GOT3 (cell line): Measurements from ENCODE around the gene SRI.
"Not testable (repeated sequence)": the region's sequence is repeated elsewhere in the genome, so short reads cannot be mapped to it uniquely, and the experiment has no call there.

Experiments
- DNase-seq: peaks from one replicate; lab custom pipeline; 2025; ENCODE audit warnings: mixed read lengths; lab: John Stamatoyannopoulos, UW

The SRI gene

DNA sequence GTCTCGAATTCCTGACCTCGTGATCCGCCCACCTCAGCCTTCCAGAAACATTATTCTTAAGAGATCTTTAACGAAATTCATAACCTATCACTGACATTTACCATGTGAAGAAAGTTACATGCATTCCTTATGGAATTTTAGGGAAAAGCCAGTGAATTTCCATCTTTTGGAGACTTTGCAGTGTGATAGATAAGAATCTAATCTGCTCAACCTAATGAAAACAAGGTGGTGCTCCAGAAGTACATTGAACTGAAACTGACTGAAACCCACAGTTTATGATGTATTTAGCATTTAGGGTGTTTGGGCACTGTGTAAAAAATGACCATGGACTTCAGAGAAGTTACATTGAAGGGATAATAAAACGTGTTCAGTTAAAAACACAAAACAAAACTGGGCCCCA lies 43.6 kb downstream of the SRI start:
- DNase-seq, result no peak

GRCh38 chr7:88172842-88173241 lies 47.0 kb downstream of the SRI start:
- DNase-seq, result no peak

DNA sequence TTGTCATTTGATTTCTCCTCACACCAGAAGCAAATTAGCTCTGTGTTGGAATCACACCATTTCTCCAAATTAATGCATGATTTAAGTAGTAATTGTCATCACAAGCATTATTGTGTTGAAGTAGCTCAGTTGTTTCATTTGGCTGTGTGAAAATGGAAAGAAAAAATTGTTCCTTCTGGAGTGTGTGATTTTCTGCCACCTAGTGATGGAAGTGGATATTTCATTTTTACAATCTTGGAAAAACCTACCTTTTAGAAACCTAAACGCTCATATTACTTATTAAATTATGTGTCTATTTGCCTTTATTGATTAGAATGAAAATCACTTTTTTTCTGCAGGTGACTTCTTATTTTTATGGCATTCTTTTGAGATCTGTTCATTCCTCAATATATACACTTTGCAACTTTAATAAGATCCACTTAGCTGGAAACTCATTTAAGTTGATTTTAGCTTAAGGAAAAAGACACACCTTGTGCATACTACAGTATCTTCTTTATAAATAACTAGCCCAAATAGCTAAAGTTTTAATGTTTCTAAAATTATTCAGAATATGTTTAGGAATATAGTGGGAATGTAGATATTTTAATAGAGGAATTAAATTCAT lies 50.0 kb downstream of the SRI start:
- DNase-seq, result no peak

DNA sequence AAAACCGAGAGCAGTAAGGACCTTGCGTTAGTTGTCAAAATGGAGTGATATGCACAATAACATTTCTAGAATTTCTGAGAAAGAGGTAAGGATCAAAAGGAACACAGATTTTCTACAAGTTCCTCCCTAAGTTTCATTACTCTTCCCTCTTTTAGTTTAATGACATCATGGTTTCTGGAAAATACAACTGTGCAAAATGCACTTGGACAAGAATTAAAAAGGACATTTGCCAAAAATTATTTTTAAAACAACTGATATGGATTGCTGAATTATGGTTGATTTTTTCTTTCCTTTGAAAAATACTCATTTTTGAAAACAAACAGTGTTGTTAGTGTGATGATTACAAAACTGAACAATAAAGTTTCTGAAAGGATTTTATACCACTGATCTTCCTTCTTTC lies 52.1 kb downstream of the SRI start:
- no peak for DNase-seq

- DNase-seq, result no peak
These were observed 52.6 kb downstream of the SRI start for GRCh38 chr7:88167223-88167622.

- DNase-seq, result no peak
These were observed 54.1 kb downstream of the SRI start for GRCh38 chr7:88165697-88166096.

DNA sequence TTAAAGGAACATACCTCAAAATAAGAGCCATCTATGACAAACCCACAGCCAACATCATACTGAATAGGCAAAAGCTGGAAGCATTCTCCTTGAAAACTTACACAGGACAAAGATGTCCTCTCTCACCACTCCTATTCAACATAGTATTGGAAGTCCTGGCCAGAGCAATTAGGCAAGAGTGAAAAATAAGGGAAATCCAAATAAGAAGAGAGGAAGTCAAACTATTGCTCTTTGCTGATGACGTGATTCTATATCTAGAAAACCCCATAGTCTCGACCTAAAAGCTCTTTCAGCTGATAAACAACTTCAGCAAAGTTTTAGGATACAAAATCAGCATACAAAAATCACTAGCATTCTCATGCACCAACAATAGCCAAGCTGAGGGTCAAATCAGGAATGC lies 60.1 kb downstream of the SRI start:
- DNase-seq, result not testable (repeated sequence)

DNA sequence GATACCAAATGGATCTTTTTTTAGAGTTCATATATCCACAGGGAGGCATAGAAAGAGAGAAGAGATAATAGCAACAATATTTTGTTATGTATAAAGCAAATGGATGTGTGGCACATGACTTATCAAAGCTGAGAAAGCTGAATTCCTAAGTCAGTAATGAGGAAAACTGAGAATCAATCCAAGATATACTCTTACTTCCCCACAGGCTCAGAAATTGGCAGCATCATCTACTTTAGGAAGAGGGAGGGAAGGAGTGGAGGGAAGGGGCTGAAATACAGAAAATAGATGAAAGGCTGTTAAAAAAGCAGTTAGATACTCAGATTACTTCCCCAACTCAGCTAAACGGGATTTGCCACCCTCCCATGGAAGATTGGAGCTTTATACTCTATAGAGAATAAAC lies 63.5 kb downstream of the SRI start:
- no peak for DNase-seq

DNA sequence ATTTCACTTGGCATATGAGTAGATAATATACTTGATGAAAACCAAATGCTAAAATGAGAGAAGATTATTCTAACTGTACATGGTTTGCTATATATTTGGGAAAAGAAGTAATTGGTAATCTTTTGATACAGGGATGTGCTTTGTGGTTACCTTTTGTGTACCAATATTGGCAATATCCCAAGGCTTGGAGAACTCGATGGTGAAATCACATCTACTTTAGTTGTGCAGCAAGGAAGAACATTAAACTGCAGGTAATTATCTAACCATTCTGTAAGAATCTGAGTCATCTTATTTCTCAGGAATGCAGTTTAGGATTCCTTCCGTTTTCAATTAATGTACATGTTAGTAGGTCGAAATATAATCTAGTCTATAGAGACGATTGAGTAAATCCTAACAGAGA lies 64.1 kb downstream of the SRI start:
- no peak for DNase-seq
